HG02763 (cell line): ENCODE measurements around the gene COL11A1.
"Not testable (repeated sequence)": the region's sequence is repeated elsewhere in the genome, so short reads cannot be mapped to it uniquely, and the experiment has no call there.

ENCODE experiments used
- ATAC-seq: cut with Tn5 transposase; IDR thresholded peaks from one replicate; pipeline ENCODE4 v1.9.1; 2021; ENCODE audit warnings: mild to moderate bottlenecking, moderate library complexity; ENCODE audit not compliant: unreplicated experiment

Gene COL11A1

GRCh38 chr1:103084181-103084580 lies 24.1 kb downstream of the COL11A1 start:
- no peak for ATAC-seq

DNA sequence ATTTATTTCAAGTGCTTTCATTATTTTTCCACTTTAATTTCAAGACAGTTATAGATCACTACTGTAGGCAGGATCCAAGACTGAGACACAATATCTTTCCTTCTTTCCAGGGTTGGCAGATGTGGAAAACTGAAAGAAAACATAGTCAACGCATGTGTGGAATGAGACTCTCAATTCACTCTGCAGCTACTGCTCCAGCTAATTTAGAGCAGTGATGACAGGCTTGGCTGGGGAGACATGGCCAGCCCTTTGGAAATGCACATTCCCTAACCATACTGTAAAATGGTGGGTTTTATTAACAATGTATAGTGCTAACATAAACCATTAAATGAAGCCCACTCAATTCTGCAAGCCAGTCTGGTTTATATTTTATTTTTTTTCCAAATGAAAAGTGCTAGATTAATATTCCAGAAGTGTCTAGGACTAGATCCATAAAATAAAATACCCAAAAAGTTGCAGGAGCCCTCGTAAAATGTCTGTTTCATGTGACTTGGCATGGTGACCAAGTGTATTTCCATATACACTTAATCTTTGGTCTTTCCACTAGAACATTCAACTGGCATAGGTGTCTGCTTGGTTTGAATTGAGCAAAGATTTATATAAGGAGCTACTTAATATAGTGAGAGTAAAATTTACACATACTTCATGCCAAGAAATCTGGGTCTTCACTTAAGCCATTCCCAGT lies 32.9 kb downstream of the COL11A1 start:
- no peak for ATAC-seq

DNA sequence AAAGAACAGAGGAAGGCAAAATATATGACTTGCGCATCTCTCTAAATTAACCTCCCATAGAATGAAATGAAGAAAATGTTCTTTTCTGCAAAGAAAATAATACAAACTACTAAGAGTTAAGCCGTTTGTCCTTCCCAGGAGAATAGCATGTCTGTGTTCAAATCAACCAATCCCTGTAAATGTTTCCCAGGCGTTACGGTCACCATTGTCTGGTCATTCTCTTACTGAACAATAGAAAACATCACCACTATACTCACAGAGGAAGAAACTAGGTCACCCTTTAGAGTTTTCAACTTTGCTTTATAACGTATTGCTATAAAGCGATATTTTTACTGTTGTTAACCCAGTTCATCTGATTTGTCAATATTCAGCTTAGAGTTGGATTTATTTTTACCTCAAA lies 34.1 kb downstream of the COL11A1 start:
- ATAC-seq = no peak

DNA sequence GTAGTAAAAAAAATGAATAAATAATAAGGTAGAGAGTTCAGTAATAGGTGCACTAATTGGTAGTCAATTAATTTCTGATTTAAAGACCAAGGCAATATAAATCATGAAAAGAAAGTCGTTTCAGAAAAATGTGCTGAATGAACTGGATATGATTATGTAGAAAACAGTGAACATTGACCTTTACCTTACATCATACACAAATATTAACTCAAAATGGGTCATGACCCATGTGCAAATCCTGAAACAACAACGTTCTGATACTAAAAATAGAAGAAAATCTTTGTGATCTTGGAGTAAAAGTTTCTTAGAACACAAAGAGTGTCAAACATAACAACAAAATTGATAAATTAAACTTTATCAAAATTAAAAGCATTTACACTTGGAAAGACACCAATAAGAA lies 39.1 kb downstream of the COL11A1 start:
- ATAC-seq = no peak

GRCh38 chr1:103063921-103064320 lies 44.4 kb downstream of the COL11A1 start:
- no peak for ATAC-seq

- ATAC-seq = no peak
These were observed 49.9 kb downstream of the COL11A1 start for GRCh38 chr1:103058391-103058790.

GRCh38 chr1:103056423-103056822 lies 51.9 kb downstream of the COL11A1 start:
- ATAC-seq = no peak

DNA sequence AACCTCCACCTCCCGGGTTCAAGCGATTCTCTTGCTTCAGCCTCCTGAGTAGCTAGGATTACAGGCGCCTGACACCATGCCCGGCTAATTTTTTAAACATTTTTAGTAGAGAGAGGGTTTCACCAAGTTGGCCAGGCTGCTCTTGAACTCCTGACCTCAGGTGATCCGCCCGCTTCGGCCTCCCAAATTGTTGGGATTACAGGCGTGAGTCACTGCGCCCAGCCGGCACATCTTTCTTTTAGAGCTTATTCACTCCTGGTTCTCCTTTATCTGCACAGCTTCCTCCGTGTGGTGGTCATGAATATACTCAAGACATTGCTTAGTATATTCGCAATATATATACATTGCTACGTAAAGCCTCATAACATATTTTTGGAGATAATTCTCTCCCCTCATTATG lies 80.2 kb downstream of the COL11A1 start:
- ATAC-seq = not testable (repeated sequence)

DNA sequence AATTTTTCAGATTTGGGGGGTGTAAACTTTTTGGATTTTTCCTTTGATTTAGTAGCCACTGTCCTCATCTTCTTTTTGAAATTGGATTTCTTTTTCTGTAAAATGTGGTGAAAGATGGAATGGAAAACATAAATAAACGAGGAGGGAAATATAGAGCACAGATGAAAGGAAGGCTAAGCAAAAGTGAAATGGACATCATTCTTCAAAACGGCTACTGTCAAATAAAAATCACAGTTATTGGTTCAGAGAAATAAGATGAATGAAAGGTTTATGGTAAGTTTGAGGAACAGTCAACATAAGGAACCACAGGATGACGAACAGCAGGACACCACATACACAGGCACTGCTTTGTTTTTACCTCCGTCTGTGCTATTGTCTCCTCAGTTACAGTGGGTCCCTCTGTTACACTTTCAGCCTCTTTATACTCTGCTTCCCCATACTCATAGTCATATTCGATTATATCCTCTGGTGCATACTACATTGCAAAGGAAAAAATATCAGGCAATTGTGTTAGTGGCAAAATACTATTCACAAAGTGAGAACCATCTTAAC lies 82.4 kb downstream of the COL11A1 start:
- no peak for ATAC-seq

DNA sequence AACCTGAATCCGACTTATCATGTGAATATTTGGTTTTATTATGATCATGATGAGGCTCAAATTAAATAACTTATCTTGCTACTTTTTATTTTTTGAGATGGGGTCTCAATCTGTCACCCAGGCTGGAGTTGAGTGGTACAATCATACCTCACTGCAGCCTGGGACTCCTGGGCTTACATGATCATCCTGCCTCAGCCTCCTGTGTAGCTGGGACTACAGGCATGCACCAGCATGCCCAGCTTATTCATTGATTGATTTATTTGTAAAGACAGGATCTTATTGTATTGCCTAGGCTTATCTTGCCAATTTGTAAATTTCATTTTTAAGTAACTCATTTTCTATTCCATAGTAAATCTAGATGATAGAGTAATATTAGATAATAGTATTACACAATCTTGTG lies 84.3 kb downstream of the COL11A1 start:
- ATAC-seq = no peak

DNA sequence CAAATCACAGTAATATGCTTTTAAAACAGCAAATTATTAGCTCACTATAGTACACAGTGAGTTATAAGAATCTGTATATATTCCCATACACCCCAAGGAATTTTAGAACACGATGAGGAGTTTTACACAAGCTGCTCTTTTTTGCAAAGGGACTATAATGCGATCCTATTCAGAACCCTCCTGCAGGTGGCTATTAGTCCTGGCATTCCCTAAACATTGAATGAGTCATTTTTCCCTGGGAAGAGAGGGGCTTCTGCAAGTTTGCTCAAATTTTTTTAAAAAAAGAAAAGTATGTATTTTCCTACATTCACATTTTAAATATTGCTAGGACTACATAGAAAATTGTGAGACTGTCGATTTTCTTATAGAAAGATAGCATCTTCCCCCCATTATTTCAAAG lies 106.3 kb downstream of the COL11A1 start:
- no peak for ATAC-seq

GRCh38 chr1:102978874-102979273 lies 129.4 kb downstream of the COL11A1 start:
- no peak for ATAC-seq

- ATAC-seq = no peak
These were observed 131.0 kb downstream of the COL11A1 start for GRCh38 chr1:102977292-102977691.

DNA sequence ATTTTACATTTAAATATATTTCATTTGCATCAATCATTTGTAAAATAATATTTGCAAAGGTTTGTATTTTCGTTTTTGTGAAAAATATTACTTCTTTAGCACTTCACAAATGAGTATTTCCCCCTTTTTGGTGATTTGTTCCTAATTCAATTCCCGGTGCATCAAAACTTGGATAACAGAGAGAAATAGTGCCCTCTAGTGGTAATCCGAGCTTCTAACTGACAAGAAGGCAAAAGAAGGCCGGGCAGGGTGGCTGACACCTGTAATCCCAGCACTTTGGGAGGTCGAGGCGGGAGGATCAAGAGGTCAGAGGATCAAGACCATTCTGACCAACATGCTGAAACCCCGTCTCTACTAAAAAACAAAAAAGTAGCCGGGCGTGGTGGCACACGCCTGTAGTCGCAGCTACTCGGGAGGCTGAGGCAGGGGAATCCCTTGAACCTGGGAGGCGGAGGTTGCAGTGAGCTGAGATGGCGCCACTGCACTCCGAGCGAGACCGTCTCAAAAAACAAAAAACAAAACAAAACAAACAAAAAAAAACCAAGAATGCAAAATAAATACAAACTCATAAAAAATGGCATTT lies 137.7 kb downstream of the COL11A1 start:
- ATAC-seq = no peak

DNA sequence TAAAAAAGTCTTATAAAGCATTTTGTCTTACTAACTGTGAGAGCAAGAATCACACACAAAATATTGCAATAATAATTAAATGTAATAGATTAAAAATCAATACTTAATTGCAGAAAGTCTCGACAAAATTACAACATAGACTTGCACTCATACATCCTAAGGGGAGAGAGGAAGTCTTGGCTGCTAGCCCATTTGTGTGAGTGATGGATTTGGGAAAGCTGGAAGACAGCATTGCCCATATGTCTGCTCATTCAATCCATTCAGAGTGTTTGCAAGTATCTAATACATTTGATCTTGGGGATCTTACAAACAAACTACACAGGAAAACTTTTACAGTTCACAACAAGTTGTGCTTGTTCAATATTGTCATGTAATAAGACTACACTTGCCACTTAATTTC lies 140.5 kb downstream of the COL11A1 start:
- no peak for ATAC-seq

GRCh38 chr1:102961549-102961948 lies 146.8 kb downstream of the COL11A1 start:
- ATAC-seq = no peak

DNA sequence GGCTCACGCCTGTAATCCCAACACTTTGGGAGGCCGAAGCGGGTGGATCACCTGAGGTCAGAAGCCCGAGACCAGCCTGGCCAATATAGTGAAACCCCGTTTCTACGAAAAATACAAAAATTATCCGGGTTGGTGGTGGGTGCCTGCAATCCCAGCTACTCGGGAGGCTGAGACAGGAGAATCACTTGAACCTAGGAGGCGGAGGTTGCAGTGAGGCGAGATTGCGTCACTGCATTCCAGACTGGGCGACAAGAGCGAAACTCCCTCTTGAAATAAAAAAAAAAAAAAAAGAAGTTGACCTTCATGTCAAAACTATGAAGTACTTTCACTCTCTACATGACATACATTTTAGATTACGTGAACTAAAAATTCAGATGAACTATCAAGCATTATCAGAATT lies 153.7 kb downstream of the COL11A1 start:
- no peak for ATAC-seq

DNA sequence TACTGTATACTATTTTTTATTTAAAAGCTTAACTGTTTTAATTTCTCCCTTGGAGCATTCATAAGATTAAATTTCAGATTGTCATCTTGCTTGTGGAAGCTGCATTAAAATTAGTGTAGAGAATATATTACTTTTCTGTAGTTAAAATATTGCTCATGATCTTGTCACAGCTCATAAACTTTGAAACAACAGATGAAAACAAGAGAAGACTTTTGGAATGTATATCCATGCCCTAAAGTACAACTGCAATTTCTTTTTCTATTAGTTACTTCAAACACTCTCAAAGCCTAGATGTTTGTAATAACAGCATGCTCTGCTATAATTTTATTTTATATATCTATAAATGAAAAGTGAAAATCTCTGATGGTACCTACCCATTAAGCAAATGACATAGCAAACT lies 155.9 kb downstream of the COL11A1 start:
- no peak for ATAC-seq

DNA sequence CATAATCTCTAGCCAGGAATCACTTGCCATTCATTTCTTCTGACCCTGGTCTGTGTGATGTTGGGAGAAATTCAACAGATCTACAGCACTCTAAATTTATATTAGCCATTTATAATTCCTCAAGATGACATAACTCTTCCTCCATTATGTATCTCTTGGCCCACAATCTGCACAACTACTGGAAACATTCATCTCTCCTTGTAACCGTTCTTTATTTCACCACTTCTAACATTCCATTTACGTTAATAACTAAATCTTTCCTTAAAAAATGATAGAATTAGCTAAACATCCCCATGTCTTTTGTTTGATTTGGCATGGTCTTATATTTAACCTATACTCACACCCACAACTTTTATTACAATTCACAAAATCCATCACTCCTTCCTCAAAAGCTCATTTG lies 166.0 kb downstream of the COL11A1 start:
- no peak for ATAC-seq

- no peak for ATAC-seq
These were observed 166.9 kb downstream of the COL11A1 start for GRCh38 chr1:102941366-102941947.

- ATAC-seq = no peak
These were observed 170.9 kb downstream of the COL11A1 start for GRCh38 chr1:102937401-102937800.

DNA sequence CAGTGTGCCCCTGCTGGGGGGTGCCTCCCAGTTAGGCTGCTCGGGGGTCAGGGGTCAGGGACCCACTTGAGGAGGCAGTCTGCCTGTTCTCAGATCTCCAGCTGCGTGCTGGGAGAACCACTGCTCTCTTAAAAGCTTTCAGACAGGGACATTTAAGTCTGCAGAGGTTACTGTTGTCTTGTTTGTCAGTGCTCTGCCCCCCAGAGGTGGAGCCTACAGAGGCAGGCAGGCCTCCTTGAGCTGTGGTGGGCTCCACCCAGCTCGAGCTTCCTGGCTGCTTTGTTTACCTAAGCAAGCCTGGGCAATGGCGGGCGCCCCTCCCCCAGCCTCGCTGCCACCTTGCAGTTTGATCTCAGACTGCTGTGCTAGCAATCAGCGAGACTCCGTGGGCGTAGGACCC lies 175.0 kb downstream of the COL11A1 start:
- not testable (repeated sequence) for ATAC-seq
